ENCODE data around the gene ASIP.
A peak's percentile ranks its signal among the peaks of the same experiment; 100 is the strongest.
"Not testable (repeated sequence)": the region's sequence is repeated elsewhere in the genome, so short reads cannot be mapped to it uniquely, and the experiment has no call there.

Gene ASIP, protein sequence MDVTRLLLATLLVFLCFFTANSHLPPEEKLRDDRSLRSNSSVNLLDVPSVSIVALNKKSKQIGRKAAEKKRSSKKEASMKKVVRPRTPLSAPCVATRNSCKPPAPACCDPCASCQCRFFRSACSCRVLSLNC

DNA sequence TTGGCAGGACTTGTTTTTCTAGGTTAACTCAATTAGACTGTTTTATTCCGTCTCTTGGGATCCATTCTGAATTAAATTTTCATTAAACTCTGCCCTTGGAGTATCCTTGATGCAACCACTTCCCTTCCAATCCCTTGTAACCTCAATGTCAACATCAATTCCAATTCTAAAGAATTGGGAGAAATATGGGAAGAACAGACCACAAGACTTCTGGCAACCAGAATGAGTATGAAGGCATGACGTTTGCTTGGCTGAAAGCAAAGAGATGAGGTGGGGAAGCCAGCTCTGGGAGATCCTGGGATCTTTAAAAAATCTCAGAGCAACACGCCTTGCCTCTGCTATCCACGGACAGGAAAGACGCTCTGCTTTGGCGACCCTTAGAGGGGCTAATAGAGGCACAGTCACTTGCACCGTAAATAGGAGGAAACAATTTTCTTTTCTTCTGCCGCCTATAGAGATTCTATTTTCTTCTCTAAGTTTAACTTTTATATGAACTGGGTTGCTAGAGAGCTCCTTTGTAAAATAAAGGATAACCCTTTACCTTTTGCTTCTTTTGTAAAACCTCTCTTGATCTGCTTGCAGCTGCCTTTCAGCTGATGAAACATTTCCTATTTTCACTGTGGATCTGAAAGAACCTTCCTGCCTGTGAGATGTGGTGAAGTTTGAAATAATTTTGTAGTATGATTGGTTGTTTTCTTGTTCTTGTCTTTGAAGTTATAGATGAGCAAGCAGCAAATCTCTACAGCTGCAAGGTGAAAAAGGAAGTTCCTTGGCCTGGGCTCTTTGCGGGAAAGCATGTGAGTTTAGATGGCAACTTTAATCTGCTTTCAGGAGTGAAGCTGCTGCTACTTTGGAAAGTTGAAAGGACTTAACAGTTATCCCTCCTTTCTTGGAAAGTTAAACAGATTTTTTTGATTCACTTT is at the start of gene ASIP:
Gene ASIP, plus strand, starts transcription at position 731 of the 923 bp plus-strand sequence. CDS start 18,952 bp downstream, outside the sequence.
- no peak for DNase-seq (ENCODE audit: low spot score)

DNA sequence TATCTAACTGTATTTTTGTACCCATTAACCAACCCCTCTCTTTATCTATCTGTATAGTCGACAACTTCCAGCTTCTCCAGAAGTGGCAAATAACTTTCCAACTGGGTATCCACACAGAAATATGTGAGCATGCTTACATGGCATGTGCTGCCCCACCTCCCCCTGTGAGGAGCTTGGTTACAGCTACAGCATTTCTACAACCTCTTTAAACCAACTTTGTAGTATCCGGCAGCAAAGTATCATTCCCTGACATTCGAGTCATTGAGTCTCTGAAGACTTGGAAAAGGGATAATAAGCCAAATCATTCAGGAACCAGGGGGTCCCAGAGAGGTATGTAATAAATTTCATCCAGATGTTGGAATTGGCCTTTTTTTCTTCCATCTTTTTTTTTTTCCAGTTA is 48.2 kb upstream of the ASIP start:
- DNase-seq (ENCODE audit: low spot score), result no peak

DNA sequence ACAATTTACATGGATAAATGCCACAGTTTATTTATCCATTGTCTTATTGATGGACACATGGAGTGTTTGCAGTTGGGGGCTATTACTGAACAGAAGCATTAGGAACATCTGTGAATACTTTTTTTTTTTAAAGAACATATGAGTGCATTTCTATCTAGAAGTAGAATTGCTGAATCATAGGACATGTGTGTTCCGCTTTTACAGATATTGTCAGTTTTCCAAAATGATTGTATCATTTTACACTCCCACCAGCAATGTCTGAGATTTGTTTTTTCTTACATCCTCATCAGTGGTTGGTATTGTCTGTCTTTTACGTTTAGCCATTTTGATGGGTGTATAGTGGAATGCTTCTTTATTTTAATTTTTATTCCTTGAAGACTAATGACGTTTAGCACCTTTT is 42.0 kb upstream of the ASIP start:
- no peak for DNase-seq (ENCODE audit: low spot score)

DNA sequence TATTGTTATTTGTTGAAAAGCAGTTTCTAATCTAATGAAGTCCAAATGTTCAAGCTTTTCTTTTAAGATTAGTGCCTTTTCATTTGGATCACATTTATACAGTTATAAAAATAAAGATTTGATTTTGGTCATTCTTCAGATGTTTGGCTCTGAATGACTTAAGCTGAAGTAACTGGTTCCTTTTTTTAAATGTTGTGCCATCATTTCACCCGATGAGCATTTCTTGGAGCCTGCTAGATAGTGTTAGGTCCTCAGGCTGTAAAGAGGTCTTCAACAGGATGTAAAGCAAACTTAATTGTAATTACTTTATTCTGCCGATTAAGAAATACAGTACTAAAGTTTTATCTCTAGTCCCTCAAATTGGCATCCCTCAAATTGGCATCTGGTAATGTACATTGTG is 41.2 kb upstream of the ASIP start:
- DNase-seq (ENCODE audit: low spot score), result no peak

DNA sequence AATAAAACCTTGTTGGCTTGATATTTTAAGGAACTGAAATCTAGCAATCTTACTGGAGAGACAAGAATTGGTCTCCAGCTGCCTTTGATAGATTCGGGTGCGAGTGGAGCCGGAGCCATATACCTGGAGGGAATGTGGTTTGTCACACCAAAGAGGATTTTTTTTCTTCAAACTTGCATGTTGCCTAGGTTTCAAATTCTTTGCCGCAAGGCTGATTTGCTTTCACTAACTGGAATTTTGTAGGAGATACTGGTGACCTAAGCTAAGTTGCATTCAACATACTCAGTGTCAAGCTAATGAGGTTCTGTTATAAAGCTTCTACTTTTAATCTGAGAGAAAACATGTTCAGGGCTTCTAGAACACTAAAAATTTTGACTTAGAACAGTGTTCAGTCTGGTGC is 39.7 kb upstream of the ASIP start:
- DNase-seq (ENCODE audit: low spot score), result no peak

DNA sequence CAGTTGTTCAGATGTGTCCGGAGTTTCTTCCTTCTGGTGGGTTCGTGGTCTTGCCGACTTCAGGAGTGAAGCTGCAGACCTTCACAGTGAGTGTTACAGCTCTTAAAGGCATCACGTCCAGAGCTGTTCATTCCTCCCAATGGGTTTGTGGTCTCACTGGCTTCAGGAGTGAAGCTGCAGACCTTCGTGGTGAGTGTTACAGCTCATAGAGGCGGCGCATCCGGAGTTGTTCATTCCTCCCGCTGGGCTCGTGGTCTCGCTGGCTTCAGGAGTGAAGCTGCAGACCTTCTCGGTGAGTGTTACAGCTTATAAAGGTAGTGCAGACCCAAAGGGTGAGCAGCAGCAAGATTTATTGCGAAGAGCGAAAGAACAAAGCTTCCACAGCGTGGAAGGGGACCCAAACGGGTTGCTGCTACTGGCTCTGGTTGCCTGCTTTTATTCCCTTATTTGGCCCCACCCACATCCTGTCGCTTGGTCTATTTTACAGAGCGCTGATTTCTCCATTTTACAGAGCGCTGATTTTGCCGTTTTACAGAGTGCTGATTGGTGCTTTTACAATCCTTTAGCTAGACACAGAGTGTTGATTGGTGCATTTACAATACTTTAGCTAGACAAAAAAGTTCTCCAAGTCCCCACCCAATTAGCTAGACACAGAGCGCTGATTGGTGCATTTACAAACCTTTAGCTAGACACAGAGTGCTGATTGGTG is 35.9 kb upstream of the ASIP start:
- DNase-seq (ENCODE audit: low spot score), result not testable (repeated sequence)

DNA sequence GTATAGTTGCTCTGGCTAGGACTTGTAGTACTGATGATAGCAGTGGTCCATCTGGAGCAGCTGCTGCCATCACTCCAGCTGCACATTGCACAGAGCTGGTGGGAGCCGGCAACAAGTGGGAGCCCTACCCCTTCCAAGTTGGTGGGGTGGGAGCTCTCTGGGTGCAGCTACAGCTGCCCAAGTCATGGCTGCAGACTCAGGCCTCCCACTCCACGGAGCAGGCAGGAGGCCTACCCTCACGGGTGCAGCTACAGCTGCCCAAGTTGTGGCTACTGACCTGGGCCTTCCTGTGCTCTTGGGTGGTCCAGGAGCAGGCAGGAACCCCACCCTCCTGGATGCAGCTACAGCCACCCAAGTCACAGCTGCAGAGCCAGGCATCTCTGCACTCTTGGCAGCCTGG is 32.1 kb upstream of the ASIP start:
- no peak for DNase-seq (ENCODE audit: low spot score)

DNA sequence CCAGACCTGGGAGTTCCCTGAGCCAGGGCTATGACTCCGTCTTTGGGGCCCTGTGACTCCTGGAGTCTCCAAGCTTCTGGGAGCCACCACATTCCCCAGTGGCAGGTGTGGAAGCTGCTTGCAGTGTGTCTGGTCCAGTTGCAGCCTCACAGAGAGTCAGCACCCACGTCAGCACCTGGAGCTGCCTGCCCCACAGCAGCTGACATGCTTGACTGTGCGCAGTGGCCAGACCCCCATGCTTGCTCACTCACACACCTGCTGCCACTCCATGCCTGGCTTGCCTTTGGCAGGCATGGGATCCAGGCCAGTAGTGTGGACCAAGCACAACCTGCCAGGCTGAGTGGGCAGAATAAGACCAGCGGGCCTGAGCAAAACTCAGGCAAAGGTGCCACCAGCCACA is 31.0 kb upstream of the ASIP start:
- DNase-seq (ENCODE audit: low spot score), result no peak

DNA sequence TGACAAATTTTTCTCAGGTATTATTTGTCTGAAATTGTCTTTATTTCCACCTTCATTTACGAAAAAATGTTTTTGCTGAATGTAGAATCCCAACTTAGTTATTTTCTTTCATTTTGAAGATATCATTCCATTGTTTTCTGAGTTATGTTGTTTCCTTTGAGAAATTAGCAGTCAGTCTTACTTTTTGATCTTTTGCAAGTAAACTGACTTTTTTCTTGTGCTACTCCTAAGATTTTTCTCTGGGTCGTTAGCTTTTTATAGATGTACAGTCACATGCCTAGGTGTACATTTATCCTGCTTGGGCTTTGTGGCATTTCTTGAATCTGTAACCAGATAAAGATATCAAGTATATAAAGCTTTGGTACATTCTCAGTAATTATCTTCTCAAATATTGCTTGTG is 29.6 kb upstream of the ASIP start:
- DNase-seq (ENCODE audit: low spot score), result no peak

DNA sequence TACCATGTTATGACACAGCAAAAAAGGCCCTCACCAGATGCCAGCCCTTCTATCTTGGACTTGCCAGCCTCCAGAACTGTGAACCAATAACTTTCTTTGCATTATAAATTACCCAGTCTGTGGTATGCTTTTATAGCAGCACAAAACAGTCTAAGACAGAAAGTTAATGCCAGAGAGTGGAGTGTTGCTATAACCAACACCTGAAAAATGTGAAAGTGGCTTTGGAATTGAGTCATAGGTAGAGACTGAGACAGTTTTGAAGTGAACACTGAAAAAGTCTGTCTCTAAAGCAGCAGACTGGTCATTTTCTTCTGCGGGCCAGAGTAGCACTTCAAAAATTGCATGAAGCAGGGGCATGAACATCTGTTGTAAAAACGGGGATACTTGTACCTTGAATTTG is 28.0 kb upstream of the ASIP start:
- no peak for DNase-seq (ENCODE audit: low spot score)

DNA sequence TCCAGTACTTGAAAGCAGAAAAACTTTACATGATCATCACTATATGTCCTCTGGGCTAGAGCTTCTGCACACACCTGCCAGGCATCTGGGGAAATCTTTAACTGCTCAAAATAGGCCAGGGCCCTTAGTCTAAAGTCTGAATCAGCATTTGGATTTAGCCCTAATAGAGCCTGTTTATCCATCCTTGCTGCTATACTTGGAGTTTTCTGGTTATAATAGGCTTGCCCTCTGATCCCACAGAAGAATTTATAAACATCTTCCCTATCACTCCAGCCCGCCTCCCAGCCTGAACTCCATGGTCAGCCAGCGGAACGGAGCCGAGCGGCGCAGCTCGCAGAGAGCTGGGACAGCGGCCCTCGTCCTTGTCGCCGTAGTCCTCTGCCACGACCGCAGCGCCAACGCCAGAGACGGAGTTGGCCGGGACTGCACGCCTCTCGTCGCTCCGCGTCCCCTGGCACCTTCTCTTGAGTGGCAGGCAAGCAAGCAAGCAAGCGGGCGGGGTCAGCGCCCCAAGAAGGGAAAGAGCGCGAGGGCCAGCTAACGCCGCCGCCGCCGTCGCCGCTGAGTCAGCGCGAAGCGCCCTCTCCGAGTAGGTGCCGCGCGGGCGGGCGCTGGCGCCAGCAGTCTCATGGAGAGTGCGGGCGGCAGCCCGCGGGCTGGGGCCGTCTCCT is 25.4 kb upstream of the ASIP start:
- peak; percentile 83 for DNase-seq (ENCODE audit: low spot score)

DNA sequence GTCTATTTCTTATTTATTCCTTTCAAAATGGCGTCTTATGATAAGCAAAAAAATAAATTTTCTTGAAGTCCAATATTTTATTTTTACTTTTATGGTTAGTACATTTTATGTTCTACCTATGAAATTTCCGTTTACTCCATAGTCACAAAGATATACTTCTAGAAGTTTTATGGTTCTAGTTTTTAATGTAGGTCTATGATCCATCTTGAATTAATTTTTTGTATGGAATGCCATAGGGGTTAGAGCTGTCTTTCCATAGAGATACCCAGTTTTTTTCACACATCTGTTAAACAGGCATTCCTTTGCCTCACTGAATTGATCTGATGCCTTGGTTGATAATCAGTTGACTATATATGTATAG is 24.9 kb upstream of the ASIP start:
- no peak for DNase-seq (ENCODE audit: low spot score)

DNA sequence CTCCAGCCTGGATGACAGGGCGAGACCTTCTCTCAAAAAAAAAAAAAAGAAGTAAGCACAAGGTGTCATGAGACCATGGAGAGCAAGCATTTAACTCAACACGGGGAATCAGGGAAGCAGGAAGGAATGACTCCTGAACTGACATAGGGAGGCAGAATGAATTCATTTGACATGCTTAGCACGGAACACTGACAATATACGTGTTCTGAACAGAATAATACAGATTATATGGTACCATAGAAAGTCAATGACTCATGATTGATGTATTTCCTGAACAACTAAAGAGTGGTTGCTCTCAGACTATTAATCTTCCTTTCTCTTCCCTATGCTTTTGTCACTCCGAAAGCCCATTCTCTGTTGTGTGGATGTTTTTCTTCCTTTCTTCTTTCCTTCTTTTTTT is 20.7 kb upstream of the ASIP start:
- DNase-seq (ENCODE audit: low spot score), result no peak

DNA sequence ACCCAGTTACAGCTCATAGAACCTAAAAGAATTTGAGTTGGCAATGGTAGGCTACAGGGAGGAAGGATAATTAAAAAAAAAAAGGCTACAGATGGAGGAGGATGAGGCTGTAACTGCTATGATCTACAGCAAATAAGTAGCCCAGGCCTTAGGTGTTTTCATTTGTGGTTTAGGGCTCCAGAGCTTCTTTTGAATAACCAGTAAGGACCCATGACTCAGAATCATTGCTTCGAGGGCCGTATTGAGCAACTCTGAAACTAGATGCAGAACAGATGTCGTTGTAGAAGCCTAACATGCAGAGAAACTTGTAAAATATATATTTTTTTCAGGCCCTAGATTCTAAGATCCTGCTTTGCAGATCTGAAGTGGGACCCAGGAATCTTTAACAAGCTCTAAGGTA is 19.0 kb upstream of the ASIP start:
- peak; percentile 84 for DNase-seq (ENCODE audit: low spot score)

DNA sequence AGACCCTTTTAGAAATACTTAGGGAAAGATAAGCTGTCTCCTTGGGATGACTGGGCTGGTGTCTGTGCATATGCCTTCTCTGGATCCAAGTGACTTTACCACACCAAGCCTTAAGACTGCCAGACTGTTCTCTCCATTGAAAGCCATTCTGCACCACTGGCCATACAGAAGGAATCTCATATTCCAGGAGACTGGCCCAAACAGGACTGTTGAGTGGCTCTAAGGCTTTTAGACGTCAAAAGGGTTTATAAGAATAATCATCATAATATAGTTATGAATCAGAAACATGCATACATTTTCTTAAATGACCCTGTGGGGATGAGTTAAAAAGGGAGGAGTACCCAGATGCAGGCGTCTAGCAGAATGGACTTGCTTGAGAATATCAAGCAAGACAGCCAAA is 17.0 kb upstream of the ASIP start:
- not testable (repeated sequence) for DNase-seq (ENCODE audit: low spot score)

DNA sequence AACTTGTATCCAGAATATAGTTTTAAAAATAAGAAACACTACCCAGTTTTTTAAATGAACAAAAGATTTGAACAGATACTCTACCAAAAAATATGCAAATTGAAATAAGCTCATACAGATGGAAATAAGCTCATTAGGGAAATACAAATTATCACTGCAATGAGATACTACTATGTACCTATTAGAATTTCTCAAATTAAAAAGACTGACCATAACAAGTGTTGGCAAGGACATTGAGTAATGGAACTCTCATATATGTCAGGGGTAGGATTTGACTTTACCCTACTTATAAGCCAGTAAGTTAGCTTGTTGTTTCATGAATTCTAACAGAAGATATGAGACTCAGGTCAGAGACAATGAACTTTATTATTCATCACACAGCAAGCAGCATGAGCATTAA is 9.6 kb upstream of the ASIP start:
- DNase-seq (ENCODE audit: low spot score), result no peak

DNA sequence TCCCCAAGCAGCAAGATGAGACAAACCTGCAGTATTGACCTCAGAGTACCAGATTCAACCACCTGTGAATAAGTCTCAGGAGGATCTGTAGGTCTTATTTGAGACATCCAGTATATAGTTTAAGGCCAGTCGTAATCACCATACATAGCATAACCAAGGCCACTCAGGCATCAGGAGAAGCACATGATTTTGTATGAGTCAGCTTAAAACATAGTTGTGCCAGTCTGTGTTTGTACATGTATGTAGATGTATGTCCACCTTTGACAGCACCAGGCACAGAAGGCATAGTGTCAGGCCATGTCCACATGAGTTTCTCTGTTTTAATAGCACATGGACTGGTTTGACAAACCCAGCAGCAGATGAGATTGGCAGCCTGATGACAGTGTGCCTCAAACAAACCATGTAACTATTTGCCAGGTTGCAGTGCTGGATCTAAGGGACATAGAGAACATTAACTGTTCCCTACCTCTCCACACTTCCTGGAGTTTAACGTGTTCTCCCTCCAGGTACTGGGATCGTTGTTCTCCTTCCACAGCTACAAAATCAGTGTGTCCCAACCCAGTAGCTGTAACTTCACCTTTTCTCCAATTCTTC is 8.6 kb upstream of the ASIP start:
- DNase-seq (ENCODE audit: low spot score), result no peak

DNA sequence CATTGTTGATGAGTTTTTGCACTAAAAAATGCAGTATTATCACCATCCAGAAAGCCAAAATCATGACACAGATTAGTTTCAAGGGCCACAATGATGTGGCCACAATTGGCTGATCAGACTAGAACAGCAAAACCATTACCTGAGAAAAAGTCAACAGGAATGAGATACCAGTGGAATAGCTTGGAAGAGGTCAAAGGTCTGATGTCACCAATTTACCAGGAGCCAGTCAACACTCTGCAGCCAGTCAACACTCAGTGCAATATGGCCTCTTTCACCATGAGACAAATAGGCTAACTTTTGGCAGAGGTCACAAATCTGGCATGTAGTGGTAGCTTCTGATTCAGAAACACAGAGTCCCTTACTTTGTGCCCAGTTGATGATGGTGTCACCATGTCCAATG is 7.5 kb upstream of the ASIP start:
- DNase-seq (ENCODE audit: low spot score), result no peak

DNA sequence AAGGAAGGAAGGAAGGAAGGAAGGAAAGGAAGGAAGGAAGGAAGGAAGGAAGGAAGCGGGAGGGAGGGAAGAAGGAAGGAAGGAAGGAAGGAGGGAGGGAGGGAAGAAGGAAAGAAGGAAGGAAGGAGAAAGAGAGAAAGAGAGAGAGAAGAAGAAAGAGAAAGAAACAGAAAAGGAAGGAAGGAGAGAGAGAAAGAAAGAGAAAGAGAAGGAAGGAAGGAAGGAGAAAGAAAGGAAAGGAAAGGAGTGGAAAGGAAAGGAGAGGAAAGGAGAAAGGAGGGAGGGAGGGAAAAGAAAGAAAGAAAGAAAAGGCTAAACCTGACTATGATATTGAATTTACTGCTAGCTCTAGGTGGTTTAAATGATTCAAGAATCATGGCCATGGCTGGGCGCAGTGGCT is 5.3 kb upstream of the ASIP start:
- no peak for DNase-seq (ENCODE audit: low spot score)

DNA sequence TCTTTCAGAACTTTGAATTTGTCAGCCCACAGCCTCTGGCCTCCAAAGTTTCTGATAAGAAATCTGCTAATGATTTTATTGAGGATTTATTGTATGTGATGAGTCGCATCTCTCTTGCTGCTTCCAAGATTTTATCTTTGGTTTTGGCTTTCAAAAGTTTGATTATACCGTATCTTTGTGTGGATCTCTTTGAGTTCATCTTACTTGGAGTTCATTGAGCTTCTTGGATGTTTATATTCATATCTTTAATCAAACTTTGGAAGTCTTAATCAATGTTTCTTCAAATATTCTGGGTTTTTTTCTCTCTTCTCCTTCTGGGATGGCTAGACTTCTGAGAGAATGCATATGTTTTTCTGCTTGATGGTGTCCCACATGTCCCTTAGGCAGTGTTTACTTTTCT is 3.3 kb upstream of the ASIP start:
- no peak for DNase-seq (ENCODE audit: low spot score)

DNA sequence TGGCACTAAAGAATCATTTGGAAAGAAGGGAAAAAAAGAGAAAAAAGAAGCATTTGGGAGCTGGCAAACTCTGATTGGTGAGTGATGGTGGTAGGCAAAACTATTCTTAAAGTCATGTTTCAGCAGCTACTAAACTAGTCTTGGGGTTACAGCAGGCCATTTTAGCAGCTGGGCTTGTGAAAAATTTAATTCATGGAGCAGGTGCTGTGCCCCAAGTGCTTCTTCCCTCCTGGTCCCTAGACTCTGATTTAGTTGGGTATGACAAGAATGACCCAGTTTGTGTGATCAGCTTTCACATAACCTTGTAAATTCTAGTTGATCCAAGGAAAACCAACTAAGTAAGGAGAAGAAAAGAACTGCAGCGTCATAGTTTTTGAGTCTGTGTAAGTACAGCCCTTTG is 1.1 kb upstream of the ASIP start:
- no peak for DNase-seq (ENCODE audit: low spot score)

DNA sequence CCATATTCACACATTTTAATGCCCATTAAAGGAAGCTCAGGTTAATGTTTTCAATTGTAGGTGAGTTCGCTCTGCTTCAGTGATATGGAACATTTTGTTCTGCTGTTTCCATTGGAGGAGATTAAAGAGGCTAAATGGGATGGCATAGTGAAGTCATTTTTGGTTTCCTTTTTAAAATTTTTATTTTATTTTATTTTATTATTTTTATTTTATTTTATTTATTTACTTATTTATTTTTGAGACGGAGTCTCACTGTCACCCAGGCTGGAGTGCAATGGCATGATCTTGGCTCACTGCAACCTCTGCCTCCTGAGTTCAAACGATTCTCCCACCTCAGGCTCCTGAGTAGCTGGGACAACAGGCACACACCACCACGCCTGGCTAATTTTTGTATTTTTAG is 792 bp downstream of the ASIP start:
- DNase-seq (ENCODE audit: low spot score), result not testable (repeated sequence)
